ENCODE data around the gene BCAS1. TPM values are rescaled to one million over a fixed set of nuclear protein-coding genes. Genes with fewer than 3 reads are reported as not detected.

BCAS1 gene
- total and polyA plus RNA-seq, 2 donors from 2014 or later = 1.1 to 4.8 TPM

DNA sequence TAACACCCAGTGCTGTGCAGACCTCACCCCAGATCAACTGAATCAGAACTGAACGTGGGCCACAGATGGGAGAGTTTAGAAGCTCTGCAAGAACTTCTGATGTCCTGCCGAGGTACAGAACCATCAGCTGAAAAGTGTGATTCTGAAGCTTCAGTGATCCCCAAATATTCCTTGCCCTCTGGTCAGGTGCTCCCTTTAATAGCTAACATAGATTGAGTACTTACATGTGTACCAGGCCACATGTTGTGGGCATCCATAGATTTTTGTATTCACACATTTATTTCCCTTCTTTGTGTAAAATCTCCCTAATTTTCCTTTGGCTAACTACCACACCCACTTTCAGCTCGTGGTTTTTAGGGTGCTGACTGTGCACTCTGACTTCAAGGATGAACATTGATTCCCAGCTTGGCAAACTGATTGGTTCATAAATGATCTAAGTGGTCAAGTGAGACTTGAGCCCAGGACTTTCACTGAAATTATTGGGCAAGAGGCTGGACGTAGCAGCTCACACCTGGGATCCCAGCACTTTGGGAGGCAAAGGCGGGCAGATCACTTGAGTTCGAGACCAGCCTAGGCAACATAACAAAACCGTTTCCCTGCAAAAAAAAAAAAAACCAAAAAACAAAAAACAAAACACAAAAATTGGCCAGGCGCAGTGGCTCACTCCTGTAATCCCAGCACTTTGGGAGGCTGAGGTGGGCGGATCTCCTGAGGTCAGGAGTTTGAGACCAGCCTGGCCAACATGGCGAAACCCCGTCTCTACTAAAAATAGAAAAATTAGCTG, 162.2 kb downstream of the BCAS1 start:
- Histone ChIP-seq H3K27me3 (ENCODE audit: control insufficient read depth, insufficient read depth, low read length) (no peaks in the 10 kb centered on the region), H3K36me3 (ENCODE audit: control insufficient read depth in 2 of 3, insufficient read depth in 3 of 3, low read length in 3 of 3) (no peaks in the 10 kb centered on the region), H3K27ac (ENCODE audit: low read depth in 2 of 2, low read length in 2 of 2) (no peak overlapping the region), H3K4me3 (ENCODE audit: low read length in 3 of 3) (no peak overlapping the region), H3K4me1 (ENCODE audit: control insufficient read depth in 2 of 3, insufficient read depth in 2 of 3, low read depth in 1 of 3, low read length in 3 of 3) (no peaks in the 10 kb centered on the region), H3K9me3 (ENCODE audit: control insufficient read depth in 2 of 3, insufficient read depth in 1 of 3, low read length in 3 of 3) (no peaks in the 10 kb centered on the region), H3K9ac (ENCODE audit: low read length in 3 of 3) (no peak overlapping the region)
- DNase-seq (peak in 1 of 5 donors; percentile 23), FAIRE-seq (no peak)
- TF ChIP-seq, protein P1, sequence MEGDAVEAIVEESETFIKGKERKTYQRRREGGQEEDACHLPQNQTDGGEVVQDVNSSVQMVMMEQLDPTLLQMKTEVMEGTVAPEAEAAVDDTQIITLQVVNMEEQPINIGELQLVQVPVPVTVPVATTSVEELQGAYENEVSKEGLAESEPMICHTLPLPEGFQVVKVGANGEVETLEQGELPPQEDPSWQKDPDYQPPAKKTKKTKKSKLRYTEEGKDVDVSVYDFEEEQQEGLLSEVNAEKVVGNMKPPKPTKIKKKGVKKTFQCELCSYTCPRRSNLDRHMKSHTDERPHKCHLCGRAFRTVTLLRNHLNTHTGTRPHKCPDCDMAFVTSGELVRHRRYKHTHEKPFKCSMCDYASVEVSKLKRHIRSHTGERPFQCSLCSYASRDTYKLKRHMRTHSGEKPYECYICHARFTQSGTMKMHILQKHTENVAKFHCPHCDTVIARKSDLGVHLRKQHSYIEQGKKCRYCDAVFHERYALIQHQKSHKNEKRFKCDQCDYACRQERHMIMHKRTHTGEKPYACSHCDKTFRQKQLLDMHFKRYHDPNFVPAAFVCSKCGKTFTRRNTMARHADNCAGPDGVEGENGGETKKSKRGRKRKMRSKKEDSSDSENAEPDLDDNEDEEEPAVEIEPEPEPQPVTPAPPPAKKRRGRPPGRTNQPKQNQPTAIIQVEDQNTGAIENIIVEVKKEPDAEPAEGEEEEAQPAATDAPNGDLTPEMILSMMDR (IDR thresholded peaks at IDR 0.05; ENCODE audit: borderline replicate concordance, extremely low read depth, insufficient read depth) = no peak
- intact Hi-C loops (cut with DNase I) = no loop called here

DNA sequence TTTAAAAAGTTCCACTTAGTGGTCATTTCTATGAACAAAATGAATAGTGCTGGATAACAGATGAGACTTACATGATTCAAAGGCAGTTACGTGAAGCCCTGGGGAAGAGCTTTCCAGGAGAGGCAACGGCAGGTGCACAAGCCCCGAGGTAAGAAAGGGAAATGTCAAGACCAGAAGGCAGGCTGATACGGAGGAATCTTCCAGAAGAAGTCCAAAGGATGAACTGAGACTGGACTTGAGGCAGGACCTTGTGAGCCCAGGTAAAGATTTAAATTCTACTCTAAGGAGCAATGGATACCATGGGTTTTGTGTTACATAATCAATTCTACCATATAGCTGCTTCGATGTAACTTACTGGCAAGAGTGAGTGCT, 164.6 kb downstream of the BCAS1 start:
- no peak for FAIRE-seq
- Histone ChIP-seq H3K36me3 (ENCODE audit: control insufficient read depth in 2 of 3, insufficient read depth in 3 of 3, low read length in 3 of 3) (no peaks in the 10 kb centered on the region), H3K9ac (ENCODE audit: low read length in 3 of 3) (no peak overlapping the region), H3K9me3 (ENCODE audit: control insufficient read depth in 2 of 3, insufficient read depth in 1 of 3, low read length in 3 of 3) (no peaks in the 10 kb centered on the region), H3K4me1 (ENCODE audit: control insufficient read depth in 2 of 3, insufficient read depth in 2 of 3, low read depth in 1 of 3, low read length in 3 of 3) (peaks cover 0 to 15% (median 9%) of the 10 kb centered on the region in 3 donors), H3K27ac (ENCODE audit: low read depth in 2 of 2, low read length in 2 of 2) (no peak overlapping the region), H3K4me3 (ENCODE audit: low read length in 3 of 3) (no peak overlapping the region), H3K27me3 (ENCODE audit: control insufficient read depth, insufficient read depth, low read length) (no peaks in the 10 kb centered on the region)
- no peak for DNase-seq
- intact Hi-C loops (cut with DNase I) = no loop called here
- TF ChIP-seq, protein P1 (IDR thresholded peaks at IDR 0.05; ENCODE audit: borderline replicate concordance, extremely low read depth, insufficient read depth) = no peak

DNA sequence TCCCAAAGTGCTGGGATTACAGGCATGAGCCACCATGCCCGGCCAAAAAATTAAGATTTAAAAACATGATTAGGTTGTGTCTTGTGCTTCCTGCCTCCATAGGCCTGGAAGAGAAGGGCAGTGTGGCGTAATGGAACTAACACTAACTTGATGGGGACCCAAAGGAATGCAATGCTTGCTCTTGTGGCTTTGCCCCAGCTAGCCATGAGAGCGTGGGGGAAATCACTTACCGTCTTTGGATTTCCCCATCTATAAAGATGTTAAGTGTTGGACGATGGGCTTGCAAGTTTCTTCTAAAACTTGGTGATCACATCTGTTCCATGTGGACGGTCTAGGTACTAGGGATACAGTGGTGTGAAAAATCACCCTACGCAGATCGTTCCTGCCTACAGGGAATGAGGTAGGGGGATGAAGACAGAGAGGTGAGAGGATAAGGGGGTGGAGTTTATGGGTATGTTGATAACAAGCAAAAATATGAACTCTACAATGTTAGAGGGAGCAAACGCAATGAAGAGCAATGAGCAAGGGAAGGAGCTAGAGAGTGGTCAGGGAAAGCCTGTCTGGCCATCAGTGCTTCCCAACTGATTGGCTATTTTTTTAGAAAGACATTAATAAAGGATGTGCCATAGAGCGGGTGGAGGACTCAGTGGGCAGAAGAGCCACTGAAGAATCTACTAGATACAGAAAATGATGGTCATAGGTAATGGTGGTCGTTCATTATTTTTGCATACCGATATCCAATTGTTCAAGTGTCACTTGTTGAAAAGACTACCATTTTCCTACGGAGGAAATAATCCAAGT, 165.2 kb downstream of the BCAS1 start:
- Histone ChIP-seq H3K4me3 (ENCODE audit: low read length in 3 of 3) (no peak overlapping the region), H3K9ac (ENCODE audit: low read length in 3 of 3) (no peak overlapping the region), H3K9me3 (ENCODE audit: control insufficient read depth in 2 of 3, insufficient read depth in 1 of 3, low read length in 3 of 3) (no peaks in the 10 kb centered on the region), H3K4me1 (ENCODE audit: control insufficient read depth in 2 of 3, insufficient read depth in 2 of 3, low read depth in 1 of 3, low read length in 3 of 3) (peaks cover 4 to 21% (median 13%) of the 10 kb centered on the region in 3 donors), H3K36me3 (ENCODE audit: control insufficient read depth in 2 of 3, insufficient read depth in 3 of 3, low read length in 3 of 3) (no peaks in the 10 kb centered on the region), H3K27ac (ENCODE audit: low read depth in 2 of 2, low read length in 2 of 2) (no peak overlapping the region), H3K27me3 (ENCODE audit: control insufficient read depth, insufficient read depth, low read length) (no peaks in the 10 kb centered on the region)
- FAIRE-seq = no peak
- DNase-seq = no peak
- TF ChIP-seq, protein P1 (IDR thresholded peaks at IDR 0.05; ENCODE audit: borderline replicate concordance, extremely low read depth, insufficient read depth) = no peak
- intact Hi-C loops (cut with DNase I) = no loop called here
